Activated effector memory CD4-positive, alpha-beta T cell treated with anti-CD3 and anti-CD28 coated beads, Interleukin-2, amount 50 U/mL, for 16 hours (primary cell): ENCODE measurements around the gene ABLIM1.
A peak's percentile ranks its signal among the peaks of the same experiment; 100 is the strongest.

Experiments used
- DNase-seq: peaks from one replicate; pipeline ENCODE4 v3.0.0-alpha.2; 2020

The ABLIM1 gene

GRCh38 chr10:114542373-114542772, 115.7 kb downstream of the ABLIM1 start:
- DNase-seq, result no peak

- no peak for DNase-seq
Observed at GRCh38 chr10:114541797-114542160, 116.3 kb downstream of the ABLIM1 start.

DNA sequence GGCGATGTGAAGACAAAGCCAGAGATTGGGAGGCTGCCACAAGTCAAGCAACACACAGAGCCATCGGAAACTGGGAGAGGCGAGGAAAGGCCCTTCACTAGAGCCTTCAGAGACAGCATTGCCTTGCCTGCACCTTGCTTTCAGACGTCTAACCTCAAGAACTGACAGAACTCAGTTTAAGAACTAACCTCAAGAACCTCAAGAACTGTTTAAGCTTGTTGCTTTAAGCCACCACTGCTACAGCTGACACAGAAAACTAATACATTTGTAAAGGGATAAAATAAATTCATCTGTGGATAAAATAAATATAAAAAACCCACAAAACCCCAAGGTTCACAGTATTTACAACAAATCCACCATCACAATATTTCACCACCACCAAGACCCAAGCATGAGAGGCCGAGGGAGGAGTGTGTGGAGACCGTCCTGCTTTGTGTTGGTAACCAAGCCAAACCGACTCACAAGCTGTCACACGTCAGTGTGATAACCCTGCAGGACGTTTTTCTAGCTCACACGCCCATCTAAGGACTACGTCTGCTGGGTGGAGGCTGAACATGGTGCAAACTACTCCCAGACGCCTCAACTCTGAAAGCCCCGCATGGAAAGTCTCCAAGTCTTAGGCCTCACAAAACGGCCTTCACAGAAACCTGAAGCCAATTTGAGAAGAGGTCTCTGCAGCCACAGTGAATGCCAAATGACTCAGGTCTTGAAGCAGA, 116.8 kb downstream of the ABLIM1 start:
- peak; percentile 84 for DNase-seq

DNA sequence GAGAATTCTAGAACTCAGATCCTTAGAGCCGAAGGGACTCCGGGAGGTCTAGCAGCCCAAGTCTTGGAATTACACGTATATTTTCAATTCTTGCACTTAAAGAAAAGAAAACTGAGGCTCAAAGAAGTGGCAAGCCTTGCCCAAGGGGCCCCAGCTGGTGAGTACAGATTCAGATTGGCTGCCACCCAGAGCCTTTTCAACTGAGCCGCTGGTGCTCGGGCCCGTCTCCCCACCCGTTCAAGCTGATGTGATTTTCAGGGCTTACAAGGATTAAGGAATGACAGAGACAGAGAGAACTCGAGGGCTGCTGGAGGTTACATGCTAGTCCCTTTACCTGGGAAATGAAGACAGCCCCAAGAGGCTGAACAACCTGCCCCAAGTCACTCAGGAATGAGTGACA, 117.8 kb downstream of the ABLIM1 start:
- no peak for DNase-seq

DNA sequence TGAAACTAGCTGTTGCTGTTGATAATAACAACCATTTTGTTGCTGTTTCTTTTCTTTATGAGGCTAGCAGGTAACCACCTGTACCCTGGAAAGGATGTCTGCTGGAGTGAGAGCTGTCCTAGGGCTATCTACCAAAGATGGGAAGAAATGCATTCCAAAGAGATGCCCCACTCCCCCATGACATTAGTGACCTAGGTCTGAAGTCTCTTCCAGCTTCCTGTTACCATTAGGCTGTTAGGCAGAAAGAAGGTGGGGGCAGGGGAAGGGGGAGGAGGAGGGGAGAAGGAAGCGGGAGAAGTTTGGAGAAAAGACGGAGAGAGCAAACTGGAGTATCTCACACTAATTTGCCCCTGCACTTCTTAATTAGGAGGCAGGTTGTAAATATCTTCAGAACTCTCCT, 118.5 kb downstream of the ABLIM1 start:
- DNase-seq, result no peak

- DNase-seq, result peak; percentile 81
Observed at GRCh38 chr10:114538181-114538906, 119.7 kb downstream of the ABLIM1 start.

GRCh38 chr10:114537736-114538135, 120.3 kb downstream of the ABLIM1 start:
- DNase-seq, result no peak

GRCh38 chr10:114534571-114534981, 123.5 kb downstream of the ABLIM1 start:
- no peak for DNase-seq

- DNase-seq, result no peak
Observed at GRCh38 chr10:114532226-114532625, 125.8 kb downstream of the ABLIM1 start.

GRCh38 chr10:114526504-114527238, 131.4 kb downstream of the ABLIM1 start:
- DNase-seq, result peak; percentile 94

DNA sequence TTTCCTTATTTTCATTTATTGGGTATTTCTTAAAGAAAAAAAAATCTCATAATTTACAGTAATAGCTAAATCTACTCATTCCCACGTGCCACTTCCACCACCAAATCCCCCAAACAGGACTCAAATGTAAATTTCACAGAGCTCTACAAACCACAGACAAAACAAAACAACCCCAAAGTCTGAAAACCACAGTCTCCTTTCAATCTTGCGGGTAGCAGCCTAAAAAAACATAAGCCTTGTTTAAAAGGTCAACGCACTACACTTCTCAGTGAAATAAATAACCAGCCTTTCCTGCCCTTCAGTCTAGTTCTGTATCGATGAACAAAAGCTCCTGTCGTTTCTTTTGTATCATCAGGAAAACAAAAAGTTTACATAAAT, 132.0 kb downstream of the ABLIM1 start:
- no peak for DNase-seq

DNA sequence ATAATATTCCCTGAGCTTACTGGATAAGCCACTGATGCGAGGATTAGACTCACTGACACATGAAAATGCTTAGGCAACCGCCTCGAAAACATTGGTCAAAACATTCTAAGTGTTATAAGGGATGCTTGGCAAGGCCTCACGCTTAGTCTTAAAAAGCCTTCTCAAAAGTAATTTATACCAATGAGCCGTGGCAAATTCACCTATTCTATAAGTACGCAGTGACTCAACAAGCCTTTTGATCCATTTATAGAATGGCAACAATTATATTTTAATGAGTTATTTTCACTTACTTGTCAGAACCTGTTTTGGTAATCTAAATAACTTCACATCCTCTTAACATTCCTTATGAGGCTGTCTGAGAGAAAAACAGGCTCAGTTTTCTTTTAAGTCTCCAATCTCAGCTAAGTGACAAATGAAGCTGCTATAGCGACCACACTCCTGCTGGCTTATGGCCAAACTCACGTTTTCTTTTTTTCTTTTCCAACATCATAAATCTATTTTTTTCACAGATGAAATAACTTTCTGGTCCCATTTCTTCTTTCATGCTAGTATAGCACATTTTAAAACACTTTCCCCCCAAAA, 132.6 kb downstream of the ABLIM1 start:
- DNase-seq, result no peak

DNA sequence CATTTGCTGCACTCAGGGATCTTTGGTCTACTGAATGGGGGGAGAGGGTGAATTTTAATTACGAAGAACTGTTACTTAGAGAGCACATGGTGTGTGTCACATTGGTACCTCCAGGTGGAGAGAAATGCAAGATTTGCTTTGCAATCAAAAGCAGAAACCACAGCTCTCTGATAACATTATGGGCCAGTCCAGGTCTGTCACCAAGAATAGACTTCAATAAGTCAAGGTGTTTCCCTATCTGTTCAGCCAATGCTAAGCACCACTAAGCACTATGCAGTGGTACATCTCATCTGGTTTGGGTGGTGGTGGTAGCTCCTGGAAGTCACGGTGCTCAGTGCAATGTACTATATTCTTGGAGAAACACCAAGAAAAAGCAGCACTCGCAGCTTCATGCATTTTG, 134.2 kb downstream of the ABLIM1 start:
- no peak for DNase-seq

- no peak for DNase-seq
Observed at GRCh38 chr10:114521255-114521654, 136.8 kb downstream of the ABLIM1 start.

- DNase-seq, result no peak
Observed at GRCh38 chr10:114520453-114520852, 137.6 kb downstream of the ABLIM1 start.

GRCh38 chr10:114519756-114520293, 138.2 kb downstream of the ABLIM1 start:
- DNase-seq, result no peak

- DNase-seq, result no peak
Observed at GRCh38 chr10:114519306-114519669, 138.8 kb downstream of the ABLIM1 start.

- DNase-seq, result no peak
Observed at GRCh38 chr10:114518401-114519305, 139.4 kb downstream of the ABLIM1 start.

DNA sequence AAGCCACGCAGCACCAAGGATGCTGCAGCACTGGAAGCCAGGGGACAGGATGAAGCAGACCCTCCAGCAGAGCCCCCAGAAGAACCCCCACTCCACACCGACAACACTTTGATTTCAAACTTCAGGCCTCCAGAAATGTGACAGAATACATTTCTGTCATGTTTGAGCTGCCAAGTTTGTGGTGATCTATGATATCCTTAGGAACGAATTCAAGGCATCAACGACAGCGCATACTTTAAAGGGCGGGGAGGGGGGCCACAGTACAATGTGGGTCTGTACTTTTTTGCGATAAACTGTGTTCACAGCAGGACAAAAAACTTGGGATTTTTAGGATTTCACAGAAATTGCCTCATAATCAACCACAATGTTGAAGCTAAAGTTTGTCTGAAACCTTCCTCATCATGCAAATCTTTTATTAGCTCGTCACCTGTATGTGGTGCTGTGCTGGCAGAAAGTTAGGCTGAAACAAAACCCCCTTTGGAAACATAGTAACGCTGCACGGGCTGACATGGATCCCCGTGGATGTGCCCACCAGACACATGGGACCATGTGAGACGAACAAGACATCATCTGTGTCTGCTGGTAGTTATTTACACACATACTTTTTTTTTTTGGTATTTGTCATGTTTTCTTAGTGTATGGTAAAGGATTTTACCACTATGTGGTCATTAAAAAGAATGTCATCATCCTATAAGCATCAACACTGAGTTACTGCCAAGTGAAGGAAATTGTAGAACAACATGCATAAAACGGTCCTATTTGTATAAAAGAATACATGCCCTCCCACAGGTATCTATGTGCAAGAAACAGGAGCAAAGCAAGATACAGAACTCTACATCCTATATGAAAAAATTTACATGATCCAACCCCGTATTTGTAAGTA, 140.5 kb downstream of the ABLIM1 start:
- DNase-seq, result no peak

DNA sequence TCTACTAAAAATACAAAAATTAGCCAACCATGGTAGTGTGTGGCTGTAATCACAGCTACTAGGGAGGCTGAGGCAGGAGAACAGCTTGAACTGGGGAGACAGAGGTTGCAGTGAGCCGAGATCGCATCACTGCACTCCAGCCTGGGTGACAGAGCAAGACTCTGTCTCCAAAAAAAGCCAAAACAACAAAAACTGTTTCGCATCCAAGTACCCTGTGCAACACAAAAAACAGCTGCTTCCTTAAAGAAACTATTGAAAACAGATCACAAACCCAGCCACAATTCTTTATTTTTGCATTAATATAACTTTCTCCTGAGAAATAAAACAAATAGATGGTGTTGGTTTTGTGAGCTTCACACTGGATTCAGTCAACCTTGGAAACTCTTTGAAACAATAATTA, 141.7 kb downstream of the ABLIM1 start:
- no peak for DNase-seq

- DNase-seq, result no peak
Observed at GRCh38 chr10:114515298-114515914, 142.7 kb downstream of the ABLIM1 start.
